Measurements from ENCODE around the gene PPARD. TPM values are rescaled to one million over a fixed set of nuclear protein-coding genes. Genes with fewer than 3 reads are reported as not detected.

The PPARD gene
- total and polyA plus RNA-seq, 2 of the 13 experiments (the other 11 are each of a cell fraction or from before 2014, with no cell fraction given), result 6.1 to 13.3 TPM

DNA sequence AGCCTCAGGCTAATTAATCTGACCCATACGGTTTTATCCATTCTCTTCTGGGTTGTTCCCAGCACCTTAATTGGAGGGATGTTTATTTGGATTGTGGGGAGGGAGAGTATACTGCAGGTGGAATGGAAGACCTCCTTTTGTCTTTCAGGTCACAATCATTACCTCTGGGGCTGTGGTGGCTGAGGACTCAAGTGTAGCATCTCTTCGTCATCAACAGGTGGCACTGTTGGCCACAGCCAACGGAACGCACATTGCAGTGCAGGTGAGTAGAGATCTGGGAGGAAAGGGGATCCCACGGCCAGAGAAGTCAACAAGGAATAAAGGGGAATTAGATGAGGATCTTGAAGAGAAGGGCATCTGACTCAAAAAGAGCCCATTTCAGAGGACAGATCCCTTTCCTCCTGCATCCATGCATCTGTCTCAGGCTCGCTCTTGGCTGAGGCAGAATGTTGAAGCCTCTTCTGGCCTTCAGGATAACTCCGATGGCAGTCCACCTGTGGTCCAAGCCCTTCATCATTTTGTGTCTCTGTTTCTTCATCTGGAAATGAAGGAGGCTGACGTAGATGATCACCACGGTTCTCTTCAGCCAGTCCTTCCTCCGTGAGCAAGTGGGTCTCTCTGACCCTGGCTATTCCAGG lies 47.9 kb upstream of the PPARD start (continued):
- no peak for TF ChIP-seq ZBTB7B (CRISPR knock-in tag; IDR thresholded peaks at IDR 0.05)
- no peak for TF ChIP-seq ZNF333 (CRISPR knock-in tag; IDR thresholded peaks at IDR 0.05; ENCODE audit: borderline replicate concordance)
- TF ChIP-seq ZNF350 (CRISPR knock-in tag; IDR thresholded peaks at IDR 0.05; ENCODE audit: borderline replicate concordance, low read depth), result no peak
- TF ChIP-seq, protein P1, sequence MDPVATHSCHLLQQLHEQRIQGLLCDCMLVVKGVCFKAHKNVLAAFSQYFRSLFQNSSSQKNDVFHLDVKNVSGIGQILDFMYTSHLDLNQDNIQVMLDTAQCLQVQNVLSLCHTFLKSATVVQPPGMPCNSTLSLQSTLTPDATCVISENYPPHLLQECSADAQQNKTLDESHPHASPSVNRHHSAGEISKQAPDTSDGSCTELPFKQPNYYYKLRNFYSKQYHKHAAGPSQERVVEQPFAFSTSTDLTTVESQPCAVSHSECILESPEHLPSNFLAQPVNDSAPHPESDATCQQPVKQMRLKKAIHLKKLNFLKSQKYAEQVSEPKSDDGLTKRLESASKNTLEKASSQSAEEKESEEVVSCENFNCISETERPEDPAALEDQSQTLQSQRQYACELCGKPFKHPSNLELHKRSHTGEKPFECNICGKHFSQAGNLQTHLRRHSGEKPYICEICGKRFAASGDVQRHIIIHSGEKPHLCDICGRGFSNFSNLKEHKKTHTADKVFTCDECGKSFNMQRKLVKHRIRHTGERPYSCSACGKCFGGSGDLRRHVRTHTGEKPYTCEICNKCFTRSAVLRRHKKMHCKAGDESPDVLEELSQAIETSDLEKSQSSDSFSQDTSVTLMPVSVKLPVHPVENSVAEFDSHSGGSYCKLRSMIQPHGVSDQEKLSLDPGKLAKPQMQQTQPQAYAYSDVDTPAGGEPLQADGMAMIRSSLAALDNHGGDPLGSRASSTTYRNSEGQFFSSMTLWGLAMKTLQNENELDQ (CRISPR knock-in tag; IDR thresholded peaks at IDR 0.05; ENCODE audit: borderline replicate concordance), result no peak
- no peak for TF ChIP-seq TBX3 (IDR thresholded peaks at IDR 0.05; ENCODE audit: borderline replicate concordance)
- TF ChIP-seq, protein P2, sequence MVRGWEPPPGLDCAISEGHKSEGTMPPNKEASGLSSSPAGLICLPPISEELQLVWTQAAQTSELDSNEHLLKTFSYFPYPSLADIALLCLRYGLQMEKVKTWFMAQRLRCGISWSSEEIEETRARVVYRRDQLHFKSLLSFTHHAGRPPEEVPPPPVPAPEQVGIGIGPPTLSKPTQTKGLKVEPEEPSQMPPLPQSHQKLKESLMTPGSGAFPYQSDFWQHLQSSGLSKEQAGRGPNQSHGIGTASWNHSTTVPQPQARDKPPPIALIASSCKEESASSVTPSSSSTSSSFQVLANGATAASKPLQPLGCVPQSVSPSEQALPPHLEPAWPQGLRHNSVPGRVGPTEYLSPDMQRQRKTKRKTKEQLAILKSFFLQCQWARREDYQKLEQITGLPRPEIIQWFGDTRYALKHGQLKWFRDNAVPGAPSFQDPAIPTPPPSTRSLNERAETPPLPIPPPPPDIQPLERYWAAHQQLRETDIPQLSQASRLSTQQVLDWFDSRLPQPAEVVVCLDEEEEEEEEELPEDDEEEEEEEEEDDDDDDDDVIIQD (CRISPR knock-in tag; IDR thresholded peaks at IDR 0.05; ENCODE audit: low read depth), result 0 out of 2 replicates have a peak, but pooled peaks have one; percentile 44
- TF ChIP-seq SMAD9 (CRISPR knock-in tag; IDR thresholded peaks at IDR 0.05), result no peak
- TF ChIP-seq, protein P3, sequence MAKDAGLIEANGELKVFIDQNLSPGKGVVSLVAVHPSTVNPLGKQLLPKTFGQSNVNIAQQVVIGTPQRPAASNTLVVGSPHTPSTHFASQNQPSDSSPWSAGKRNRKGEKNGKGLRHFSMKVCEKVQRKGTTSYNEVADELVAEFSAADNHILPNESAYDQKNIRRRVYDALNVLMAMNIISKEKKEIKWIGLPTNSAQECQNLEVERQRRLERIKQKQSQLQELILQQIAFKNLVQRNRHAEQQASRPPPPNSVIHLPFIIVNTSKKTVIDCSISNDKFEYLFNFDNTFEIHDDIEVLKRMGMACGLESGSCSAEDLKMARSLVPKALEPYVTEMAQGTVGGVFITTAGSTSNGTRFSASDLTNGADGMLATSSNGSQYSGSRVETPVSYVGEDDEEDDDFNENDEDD (CRISPR knock-in tag; IDR thresholded peaks at IDR 0.05; ENCODE audit: borderline replicate concordance), result no peak
- no peak for TF ChIP-seq ZNF761 (CRISPR knock-in tag; conservative IDR thresholded peaks at IDR 0.05)
- peak; percentile 73; the same call in 1 of the 2 replicates for TF ChIP-seq SMC3 (IDR thresholded peaks at IDR 0.05; ENCODE audit: low read length)
- TF ChIP-seq RELA (CRISPR knock-in tag; IDR thresholded peaks at IDR 0.05), result no peak
- no peak for TF ChIP-seq ZNF549 (CRISPR knock-in tag; IDR thresholded peaks at IDR 0.05)
- no peak for TF ChIP-seq POLR2AphosphoS5 (IDR thresholded peaks at IDR 0.05; ENCODE audit: low read depth, low read length)
- TF ChIP-seq, protein P4, sequence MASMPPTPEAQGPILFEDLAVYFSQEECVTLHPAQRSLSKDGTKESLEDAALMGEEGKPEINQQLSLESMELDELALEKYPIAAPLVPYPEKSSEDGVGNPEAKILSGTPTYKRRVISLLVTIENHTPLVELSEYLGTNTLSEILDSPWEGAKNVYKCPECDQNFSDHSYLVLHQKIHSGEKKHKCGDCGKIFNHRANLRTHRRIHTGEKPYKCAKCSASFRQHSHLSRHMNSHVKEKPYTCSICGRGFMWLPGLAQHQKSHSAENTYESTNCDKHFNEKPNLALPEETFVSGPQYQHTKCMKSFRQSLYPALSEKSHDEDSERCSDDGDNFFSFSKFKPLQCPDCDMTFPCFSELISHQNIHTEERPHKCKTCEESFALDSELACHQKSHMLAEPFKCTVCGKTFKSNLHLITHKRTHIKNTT (CRISPR knock-in tag; IDR thresholded peaks at IDR 0.05), result no peak
- TF ChIP-seq CHD4 (IDR thresholded peaks at IDR 0.05; ENCODE audit: borderline replicate concordance, low read length), result no peak
- TF ChIP-seq SCMH1 (CRISPR knock-in tag; IDR thresholded peaks at IDR 0.05; ENCODE audit: borderline replicate concordance), result no peak
- no peak for TF ChIP-seq MEIS2 (CRISPR knock-in tag; IDR thresholded peaks at IDR 0.05)
- no peak for TF ChIP-seq ZIK1 (CRISPR knock-in tag; IDR thresholded peaks at IDR 0.05; ENCODE audit: borderline replicate concordance, low read depth)
- TF ChIP-seq ZNF781 (CRISPR knock-in tag; IDR thresholded peaks at IDR 0.05; ENCODE audit: borderline replicate concordance, not compliant biosample characterization), result no peak
- no peak for TF ChIP-seq SMARCE1 (IDR thresholded peaks at IDR 0.05; ENCODE audit: borderline replicate concordance)
- no peak for TF ChIP-seq NAIF1 (CRISPR knock-in tag; IDR thresholded peaks at IDR 0.05; ENCODE audit: borderline replicate concordance)
- no peak for TF ChIP-seq ATAD3A (CRISPR knock-in tag; IDR thresholded peaks at IDR 0.05)
- no peak for TF ChIP-seq NCOA2 (CRISPR knock-in tag; IDR thresholded peaks at IDR 0.05)
- no peak for TF ChIP-seq ZNF441 (CRISPR knock-in tag; IDR thresholded peaks at IDR 0.05; ENCODE audit: borderline replicate concordance)
- 0 out of 2 replicates have a peak, but pooled peaks have one; percentile 42 for TF ChIP-seq TSC22D2 (CRISPR knock-in tag; IDR thresholded peaks at IDR 0.05; ENCODE audit: borderline replicate concordance)

Measured in HepG2 (cell line).